Activated naive CD8-positive, alpha-beta T cell treated with anti-CD3 and anti-CD28 coated beads, Interleukin-2, amount 50 U/mL, for 16 hours (primary cell): ENCODE data around the gene BORCS6.
A peak's percentile ranks its signal among the peaks of the same experiment; 100 is the strongest.

Source experiments
- DNase-seq: peaks from one replicate; pipeline ENCODE4 v3.0.0-alpha.2; 2020; ENCODE audit warnings: low read depth, low spot score

The BORCS6 gene

DNA sequence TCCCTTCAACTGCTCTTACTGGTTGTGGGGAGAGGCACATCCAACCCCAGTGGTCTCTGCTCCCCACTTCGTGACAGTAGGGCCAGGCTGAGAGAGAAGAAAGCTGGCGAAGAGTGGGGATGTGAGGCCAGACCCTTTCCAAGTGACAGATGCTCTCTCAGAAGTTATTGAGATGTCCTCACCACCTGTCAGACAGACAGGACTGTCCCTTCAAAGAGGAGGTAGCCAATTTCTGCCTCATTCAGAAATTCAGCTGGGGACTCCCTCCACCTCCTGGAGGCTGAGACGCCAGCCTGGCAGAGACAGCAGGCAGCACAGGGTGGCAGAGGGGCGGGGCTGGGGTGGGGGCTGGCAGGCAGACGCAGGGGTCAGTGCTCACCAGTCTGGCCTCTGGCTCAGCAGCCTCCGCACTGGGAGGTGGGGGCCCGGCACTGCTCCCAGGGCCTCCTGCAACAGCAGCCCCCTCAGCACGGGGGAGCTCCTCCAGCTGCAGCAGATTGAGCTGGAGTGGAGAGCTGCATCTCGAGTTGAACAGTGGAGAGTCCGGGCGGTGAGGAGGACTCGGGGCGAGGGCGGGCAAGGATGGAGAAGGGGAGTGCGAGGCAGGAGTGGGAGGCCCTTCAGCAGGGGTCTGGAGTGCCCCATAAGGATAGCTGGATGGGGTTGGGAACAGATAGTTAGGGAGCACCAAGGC is 46.9 kb downstream of the BORCS6 start:
- no peak for DNase-seq

DNA sequence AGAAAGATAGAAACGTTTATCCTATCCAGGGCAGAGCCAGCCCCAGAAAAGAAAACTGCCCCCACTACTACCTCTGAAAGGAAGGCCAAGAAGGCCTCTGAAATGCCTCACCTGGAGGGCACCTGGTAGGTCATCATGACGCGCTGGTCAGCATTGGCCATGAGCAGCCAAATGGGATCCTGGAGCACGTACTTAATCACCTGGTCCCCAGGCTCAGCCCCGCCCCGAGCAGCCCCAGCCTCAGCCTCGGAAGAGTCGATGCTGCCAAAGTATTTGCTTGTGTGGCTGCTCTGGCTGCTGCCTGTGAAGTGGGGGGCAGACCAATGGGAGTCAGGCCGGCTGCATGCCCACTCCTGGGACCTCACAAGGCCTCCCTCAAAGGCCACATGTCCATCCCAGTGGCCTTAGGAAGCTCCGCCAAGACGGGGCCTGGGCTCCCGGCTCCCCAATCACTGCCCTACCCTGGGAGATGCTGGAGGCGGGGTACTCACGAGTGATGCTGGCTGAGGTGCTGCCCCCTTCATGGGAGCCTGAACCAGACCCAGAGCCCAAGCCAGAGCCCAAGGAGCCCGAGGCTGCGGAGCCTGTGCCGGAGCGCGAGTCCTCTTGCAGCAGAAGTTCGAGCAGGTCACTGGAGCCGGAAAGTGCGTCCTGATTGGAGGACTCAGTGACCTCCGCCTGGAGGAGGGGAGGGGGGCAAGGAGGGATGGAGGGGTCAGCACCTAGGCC is 47.7 kb downstream of the BORCS6 start:
- no peak for DNase-seq

GRCh38 chr17:8141741-8142140 is 48.2 kb downstream of the BORCS6 start:
- DNase-seq, result no peak

DNA sequence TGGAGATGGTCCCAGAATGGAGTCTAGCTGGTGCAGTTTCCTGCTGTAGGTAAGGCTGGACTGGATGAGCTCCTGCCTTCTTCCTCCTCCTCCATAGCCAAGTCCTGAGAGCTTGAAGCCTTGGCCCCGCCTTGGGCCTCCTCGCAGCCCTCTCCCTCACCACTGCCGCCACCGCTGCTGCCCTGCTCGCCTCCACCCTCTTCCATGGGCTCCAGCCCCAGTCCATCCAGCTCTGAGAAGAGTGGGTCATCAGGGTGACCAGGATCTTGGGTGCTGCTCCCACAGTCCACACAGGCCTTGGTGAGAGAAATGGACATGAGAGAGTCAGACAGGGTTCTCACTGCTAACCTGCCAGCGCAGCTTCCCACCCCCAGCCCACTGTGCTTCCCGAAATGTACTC is 48.9 kb downstream of the BORCS6 start:
- no peak for DNase-seq

GRCh38 chr17:8140065-8141029 is 49.6 kb downstream of the BORCS6 start:
- no peak for DNase-seq

GRCh38 chr17:8138672-8139371 is 51.2 kb downstream of the BORCS6 start:
- peak; percentile 91 for DNase-seq

GRCh38 chr17:8138374-8138671 is 51.7 kb downstream of the BORCS6 start:
- no peak for DNase-seq
